K562 (cell line): ENCODE measurements around the gene NMBR. TPM values are rescaled to one million over a fixed set of nuclear protein-coding genes. Genes with fewer than 3 reads are reported as not detected.

Experiments used
- ATAC-seq: fragments of 200-7000 bp; cut with Tn5 transposase; 3 replicates; pipeline ENCODE4 v1.9.1; 2020; ENCODE audit warnings: moderate library complexity
- BruUV-seq: library from RNA; stranded (reverse); fragments of 400-500 nt; replicated peaks from 2 replicates; lab custom pipeline; 2021; lab: Mats Ljungman, UMichigan
- CTCF ChIA-PET: fragments of 300-600 bp; formaldehyde crosslinking; extraction: SDS; loops from one replicate; lab custom pipeline; 2021; ENCODE audit warnings: low intra/inter-chr PET ratio; lab: Yijun Ruan, JAX
- POLR2A ChIA-PET: fragments of 300-600, 350-650 bp; sonication (Branson Sonifier 250); formaldehyde crosslinking; extraction: SDS; loops from one replicate; lab custom pipeline; 2021; ENCODE audit warnings: antibody characterized with exemption, inconsistent platforms; lab: Yijun Ruan, JAX
- DNase-seq, 4 experiments: peaks; one replicate each; pipeline versions ENCODE4 v3.0.0 to v3.0.0-alpha.2; 2011 to 2018; ENCODE audit warnings: low spot score in 3 of 4, mixed read lengths in 3 of 4; ENCODE audit errors: extremely low read depth in 1 of 4
- FAIRE-seq: peaks from 2 replicates; lab custom pipeline; 2011; peaks lifted over from hg19 to GRCh38; lab: Jason Lieb, UNC
- H2AFZ ChIP-seq: 2 replicates; pipeline ENCODE4 v1.6.0; 2011; ENCODE audit warnings: low read depth, low read length, control low read depth, inconsistent platforms
- H3K27ac ChIP-seq: fragments of 200-600 bp; 3 replicates; pipeline ENCODE4 v1.8.0; 2011; ENCODE audit warnings: low read depth, mild to moderate bottlenecking, control low read depth, inconsistent platforms, low read length, moderate library complexity, mixed read lengths; ENCODE audit errors: extremely low read depth
- H3K27me3 ChIP-seq, 2 experiments: fragments of 300-600 bp in 1 of 2; 2 replicates in 1 of 2; 3 replicates in 1 of 2; pipeline versions ENCODE4 v1.6.0 to v1.8.0; 2011; ENCODE audit warnings: inconsistent platforms in 2 of 2, low read length in 2 of 2, mild to moderate bottlenecking in 1 of 2, mixed read lengths in 1 of 2, moderate library complexity in 1 of 2; ENCODE audit not compliant: control insufficient read depth in 2 of 2, insufficient read depth in 2 of 2
- H3K36me3 ChIP-seq: fragments of 300-600 bp; 3 replicates; pipeline ENCODE4 v1.8.0; 2011; ENCODE audit warnings: mild to moderate bottlenecking, low read length, inconsistent platforms; ENCODE audit not compliant: control insufficient read depth, insufficient read depth
- H3K4me1 ChIP-seq, 2 experiments: fragments of 200-600 bp in 1 of 2; replicated peaks in 1 of 2; 2 replicates in 1 of 2; 3 replicates in 1 of 2; pipeline versions ENCODE4 v1.5.1 to v1.8.0; 2011; ENCODE audit warnings: inconsistent platforms in 2 of 2, low read length in 2 of 2, mild to moderate bottlenecking in 1 of 2, mixed read lengths in 1 of 2, moderate library complexity in 1 of 2; ENCODE audit not compliant: control insufficient read depth in 2 of 2, insufficient read depth in 2 of 2
- H3K4me2 ChIP-seq: 2 replicates; pipeline ENCODE4 v1.6.1; 2011; ENCODE audit warnings: low read length, control low read depth, inconsistent platforms, mixed read lengths; ENCODE audit not compliant: insufficient read depth
- H3K4me3 ChIP-seq: fragments of 200-600 bp; sonication (generic), shearing (Covaris generic); 2 replicates; pipeline ENCODE4 v1.5.1; 2016; ENCODE audit warnings: control low read depth, inconsistent platforms
- H3K79me2 ChIP-seq: fragments of 200-600 bp; 3 replicates; pipeline ENCODE4 v1.8.0; 2011; ENCODE audit warnings: low read length, inconsistent platforms; ENCODE audit not compliant: control insufficient read depth, insufficient read depth
- H3K9ac ChIP-seq, 2 experiments: 2 replicates each; pipeline versions ENCODE4 v1.6.0 to v1.6.1; 2011; ENCODE audit warnings: low read depth in 2 of 2, low read length in 2 of 2, control low read depth in 1 of 2, inconsistent platforms in 1 of 2, mild to moderate bottlenecking in 1 of 2, mixed read lengths in 1 of 2; ENCODE audit not compliant: insufficient read depth in 1 of 2
- H3K9me1 ChIP-seq: one replicate; pipeline ENCODE4 v1.6.0; 2011; ENCODE audit warnings: inconsistent platforms, mild to moderate bottlenecking, low read length, moderate library complexity; ENCODE audit not compliant: control insufficient read depth, insufficient read depth
- H3K9me3 ChIP-seq: replicated peaks from 2 replicates; pipeline ENCODE4 v1.5.1; 2011; ENCODE audit warnings: low read depth, low read length, inconsistent platforms; ENCODE audit not compliant: control insufficient read depth, insufficient read depth
- H4K20me1 ChIP-seq: replicated peaks from 2 replicates; pipeline ENCODE4 v1.6.1; 2011; ENCODE audit warnings: low read length, inconsistent platforms, mixed read lengths; ENCODE audit not compliant: control insufficient read depth, insufficient read depth
- FIP1L1 ChIP-seq: fragments of 200-400 bp; formaldehyde crosslinking; IDR thresholded peaks from 2 replicates; pipeline ENCODE4 v1.6.1; 2018; ENCODE audit warnings: mild to moderate bottlenecking, low read depth, low read length; ENCODE audit not compliant: poor library complexity, severe bottlenecking
- GTF2A2 ChIP-seq: IDR thresholded peaks from 2 replicates; pipeline ENCODE4 v1.6.1; 2016; ENCODE audit warnings: mild to moderate bottlenecking, missing genetic modification characterization, missing compliant biosample characterization
- KDM1A ChIP-seq, 2 experiments: fragments of 450-650 bp; IDR thresholded peaks; 2 replicates each; pipeline ENCODE4 v1.6.1; 2016; ENCODE audit warnings: mild to moderate bottlenecking in 2 of 2
- MAFG ChIP-seq: fragments of 450-650 bp; conservative IDR thresholded peaks from 2 replicates; pipeline ENCODE4 v1.6.1; 2016; ENCODE audit warnings: missing genetic modification characterization, missing compliant biosample characterization
- MAFK ChIP-seq: IDR thresholded peaks from 2 replicates; pipeline ENCODE4 v1.6.1; 2011; ENCODE audit warnings: low read length, improper control_type of control experiment
- MAZ ChIP-seq, 2 experiments: fragments of 450-650 bp in 1 of 2; sonication (generic) in 1 of 2; formaldehyde crosslinking; IDR thresholded peaks in 1 of 2; conservative IDR thresholded peaks in 1 of 2; 2 replicates each; pipeline versions ENCODE4 v1.4.0 to v1.5.0; 2020; ENCODE audit warnings: mild to moderate bottlenecking in 1 of 2, missing genetic modification reagents in 1 of 2
- MCM2 ChIP-seq: fragments of 450-650 bp; IDR thresholded peaks from 2 replicates; pipeline ENCODE4 v1.6.1; 2017; ENCODE audit warnings: low read depth, mild to moderate bottlenecking
- PKNOX1 ChIP-seq: fragments of 450-650 bp; IDR thresholded peaks from 2 replicates; pipeline ENCODE4 v1.6.1; 2016
- SPI1 ChIP-seq: IDR thresholded peaks from 2 replicates; pipeline ENCODE4 v1.6.1; 2011; ENCODE audit warnings: low read depth, low read length, control low read depth, borderline replicate concordance
- SRSF3 ChIP-seq: fragments of 200-400 bp; formaldehyde crosslinking; IDR thresholded peaks from 2 replicates; pipeline ENCODE4 v1.6.1; 2016; ENCODE audit warnings: mild to moderate bottlenecking, low read length, moderate library complexity; ENCODE audit not compliant: insufficient read depth
- WGBS: fragments of 100-300 bp; shearing (Covaris generic); methylation state at CpG from one replicate; pipeline ENCODE4 v1.1.6; 2016; ENCODE audit warnings: low coverage, mixed read lengths; ENCODE audit not compliant: insufficient coverage; ENCODE audit errors: missing lambda C conversion rate; 5-methylcytosine and 5-hydroxymethylcytosine counted together
- in situ Hi-C: fragments of 300-500 bp; cut with MboI; formaldehyde crosslinking; loops from 4 replicates; pipeline ENCODE4 v1.15.0; 2018; ENCODE audit warnings: inconsistent platforms, mixed read lengths
- intact Hi-C: fragments of 100-400 bp; cut with micrococcal nuclease; formaldehyde crosslinking; loops from 2 replicates; pipeline ENCODE4 v1.14.2; 2022
- polyA plus RNA-seq, 8 experiments: library from polyadenylated mRNA; depleted of rRNA in 4 of 8; stranded (reverse) in 5 of 8; unstranded in 3 of 8; fragments of >200 nt; fragmentation: Nextera tagmentation in 2 of 8; fragmentation: Illumina TruSeq in 1 of 8; extraction: Ambion mirVana in 2 of 8; extraction: Trizol in 1 of 8; gene quantifications; 2 replicates each; pipeline versions ENCODE4 v1.2.1 to v1.2.3, GENCODE V29; 2011 to 2014; ENCODE audit warnings: inconsistent platforms in 1 of 8, missing spikeins in 1 of 8
- total RNA-seq, 7 experiments: library from RNA; depleted of rRNA in 6 of 7; stranded (reverse); fragments of >200 nt in 6 of 7; fragmentation: Illumina TruSeq in 2 of 7; extraction: Trizol in 2 of 7; gene quantifications; 2 replicates each; pipeline versions ENCODE4 v1.2.1 to v1.2.3, GENCODE V29; 2011 to 2021; ENCODE audit warnings: low replicate concordance in 1 of 7

The NMBR gene
- total and polyA plus RNA-seq, 9 of the 15 experiments (the other 6 are each of a cell fraction or from before 2014, with no cell fraction given): not detected

- peak; percentile 20; the same call in 1 of the 2 replicates for TF ChIP-seq PKNOX1
- TF ChIP-seq KDM1A (IDR thresholded peaks at IDR 0.05): no peak
- TF ChIP-seq, all 486 proteins: peak for 8
Measured at GRCh38 chr6:142045380-142046278, 101.3 kb downstream of the NMBR start (continued).

- Histone ChIP-seq H4K20me1 (no peaks in the 10 kb centered on the region), H3K9ac (no peak overlapping the region), H3K4me1 (no peaks in the 10 kb centered on the region), H3K9me1 (no peaks in the 10 kb centered on the region), H3K79me2 (no peaks in the 10 kb centered on the region), H3K27ac (no peak overlapping the region), H2AFZ (no peak overlapping the region), H3K4me3 (no peak overlapping the region), H3K27me3 (no peaks in the 10 kb centered on the region), H3K4me2 (no peak overlapping the region), H3K9me3 (no peaks in the 10 kb centered on the region), H3K36me3 (no peaks in the 10 kb centered on the region)
- intact Hi-C loops: no loop called here
- ChIA-PET POLR2A (interaction anchor here (1.3 to 2.1 kb wide), 2 partner anchors 11 to 14 kb away, joined by 3 to 7 read pairs; no protein-coding TSS in a partner anchor), CTCF (no interaction called here)
- FAIRE-seq: no peak
- WGBS: 8% methylated on average over 4 of the region's 4 CpGs
- no TSS peak for BruUV-seq
- in situ Hi-C loops: no loop called here
- TF ChIP-seq GTF2A2 (tag) (no peak), MAZ (CRISPR knock-in tag; conservative IDR thresholded peaks at IDR 0.05 in 1 of 2, IDR thresholded peaks at IDR 0.05 in 1 of 2) (no peak), MAFK (no peak), SPI1 (no peak), SRSF3 (no peak), MAFG (no peak), MCM2 (no peak), FIP1L1 (no peak)
- DNase-seq: no peak
- peak; percentile 28; the same call in 2 of the 3 replicates for ATAC-seq
Measured at GRCh38 chr6:142035890-142036289, 111.0 kb downstream of the NMBR start.
